Measurements from ENCODE around the gene ATP7B.

The ATP7B gene

GRCh38 chr13:51895906-51896888 is 115.1 kb downstream of the ATP7B start:
- DNase-seq (ENCODE audit: low read depth) = peak; percentile 8
- peak; percentile 73 for TF ChIP-seq CTCF (IDR thresholded peaks at IDR 0.05; ENCODE audit: low read depth, low read length, missing control alignments)
- no peak overlapping the region for H3K4me3 ChIP-seq (ENCODE audit: low read depth, low read length)

GRCh38 chr13:51894239-51894638 is 117.0 kb downstream of the ATP7B start:
- DNase-seq (ENCODE audit: low read depth) = no peak
- TF ChIP-seq CTCF (IDR thresholded peaks at IDR 0.05; ENCODE audit: low read depth, low read length, missing control alignments) = no peak
- H3K4me3 ChIP-seq (ENCODE audit: low read depth, low read length) = no peak overlapping the region

- no peak for TF ChIP-seq CTCF (IDR thresholded peaks at IDR 0.05; ENCODE audit: low read depth, low read length, missing control alignments)
- DNase-seq (ENCODE audit: low read depth) = no peak
- H3K4me3 ChIP-seq (ENCODE audit: low read depth, low read length) = no peak overlapping the region
Observed at GRCh38 chr13:51892657-51893056, 118.6 kb downstream of the ATP7B start.

- DNase-seq (ENCODE audit: low read depth) = no peak
- no peak for TF ChIP-seq CTCF (IDR thresholded peaks at IDR 0.05; ENCODE audit: low read depth, low read length, missing control alignments)
- no peak overlapping the region for H3K4me3 ChIP-seq (ENCODE audit: low read depth, low read length)
Observed at GRCh38 chr13:51887468-51887867, 123.8 kb downstream of the ATP7B start.

- DNase-seq (ENCODE audit: low read depth) = no peak
- no peak for TF ChIP-seq CTCF (IDR thresholded peaks at IDR 0.05; ENCODE audit: low read depth, low read length, missing control alignments)
- no peak overlapping the region for H3K4me3 ChIP-seq (ENCODE audit: low read depth, low read length)
Observed at GRCh38 chr13:51885651-51886050, 125.6 kb downstream of the ATP7B start.

- no peak for DNase-seq (ENCODE audit: low read depth)
- no peak for TF ChIP-seq CTCF (IDR thresholded peaks at IDR 0.05; ENCODE audit: low read depth, low read length, missing control alignments)
- no peak overlapping the region for H3K4me3 ChIP-seq (ENCODE audit: low read depth, low read length)
Observed at GRCh38 chr13:51883226-51883600, 128.0 kb downstream of the ATP7B start.
